Neural crest cell (in vitro differentiated cells): ENCODE data around the gene SEMA3F. TPM values are rescaled to one million over a fixed set of nuclear protein-coding genes. Genes with fewer than 3 reads are reported as not detected.
A peak's percentile ranks its signal among the peaks of the same experiment; 100 is the strongest.
"Not testable (repeated sequence)": the region's sequence is repeated elsewhere in the genome, so short reads cannot be mapped to it uniquely, and the experiment has no call there.

Experiments
- DNase-seq: peaks from one replicate; pipeline ENCODE4 v3.0.0; 2021; ENCODE audit warnings: low read depth, mixed read lengths, low spot score
- H3K27ac Mint-ChIP-seq: one replicate; pipeline ENCODE4 v1.8.0; 2021; ENCODE audit warnings: mild to moderate bottlenecking, mixed read lengths; ENCODE audit not compliant: unreplicated experiment
- H3K27me3 Mint-ChIP-seq: 2 replicates; pipeline ENCODE4 v1.8.0; 2021; ENCODE audit warnings: low read depth, mild to moderate bottlenecking, mixed read lengths
- H3K36me3 Mint-ChIP-seq: 2 replicates; pipeline ENCODE4 v1.8.0; 2021; ENCODE audit warnings: low read depth, mild to moderate bottlenecking, mixed read lengths
- H3K4me1 Mint-ChIP-seq: 2 replicates; pipeline ENCODE4 v1.8.0; 2021; ENCODE audit warnings: mixed read lengths
- H3K4me3 Mint-ChIP-seq: one replicate; pipeline ENCODE4 v1.8.0; 2021; ENCODE audit warnings: mild to moderate bottlenecking, mixed read lengths
- H3K9me3 Mint-ChIP-seq: 2 replicates; pipeline ENCODE4 v1.8.0; 2021; ENCODE audit warnings: mixed read lengths
- total RNA-seq: library from RNA; stranded (reverse); gene quantifications from 2 replicates; pipeline ENCODE4 v1.2.1, GENCODE V29; 2021
- TF ChIP-seq, protein P1 (sequence below): fragments of 200-600 bp; sonication (generic); conservative IDR thresholded peaks from 2 replicates; pipeline ENCODE4 v1.5.0; 2021; ENCODE audit warnings: antibody characterized with exemption, mild to moderate bottlenecking

The SEMA3F gene
- total RNA-seq, 1 donor from 2014 or later: 4.2 TPM

DNA sequence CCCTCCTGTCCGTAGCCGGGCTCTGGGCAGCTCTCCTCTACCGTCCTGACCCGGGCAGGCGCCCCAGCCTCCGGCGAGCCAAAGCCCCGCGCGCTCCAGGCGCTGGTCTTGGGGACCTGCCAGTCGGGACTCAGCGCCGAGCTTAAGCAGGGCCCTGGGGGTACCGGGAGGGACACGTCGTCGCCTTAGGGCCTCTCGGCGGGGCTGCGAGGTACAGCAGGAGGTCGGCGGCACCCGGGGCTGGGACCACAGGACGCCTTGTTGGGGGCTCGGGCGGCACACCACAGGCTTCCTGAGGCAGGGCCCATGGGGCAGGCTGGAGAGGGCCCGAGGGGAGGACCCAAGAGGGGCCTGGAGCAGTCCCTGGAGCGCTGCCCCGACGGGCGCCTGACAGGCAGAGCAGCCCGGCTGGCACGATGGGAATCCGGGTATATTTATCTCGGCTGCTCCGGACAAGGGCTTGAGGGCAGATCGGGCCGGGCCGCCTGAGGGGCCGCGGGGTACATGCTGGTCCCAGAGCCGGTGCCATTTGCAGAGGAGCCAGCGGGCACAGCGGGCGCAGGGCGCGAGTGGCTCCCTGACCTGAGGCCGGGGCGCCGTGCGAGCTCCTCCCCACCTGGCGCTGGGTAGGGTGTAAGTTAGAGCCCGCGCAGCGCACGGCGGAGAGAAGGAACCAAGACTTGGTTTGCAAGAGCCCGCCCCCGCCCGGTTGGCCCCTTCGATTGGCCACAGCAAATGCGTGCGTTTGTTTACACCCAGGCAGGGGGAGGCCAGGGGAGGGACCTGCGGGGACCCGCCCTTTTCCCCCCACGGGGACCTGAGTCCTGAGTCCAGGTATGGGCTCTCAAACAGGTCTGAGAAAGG is 50.5 kb downstream of the SEMA3F start:
- peaks cover 14% of the 10 kb centered on the region for H3K4me1 Mint-ChIP-seq
- H3K27me3 Mint-ChIP-seq: peaks cover 49% of the 10 kb centered on the region
- H3K36me3 Mint-ChIP-seq: no peaks in the 10 kb centered on the region
- H3K9me3 Mint-ChIP-seq: no peaks in the 10 kb centered on the region
- H3K27ac Mint-ChIP-seq: no peak overlapping the region
- peak overlapping the region; percentile 27 for H3K4me3 Mint-ChIP-seq
- TF ChIP-seq, protein P1, sequence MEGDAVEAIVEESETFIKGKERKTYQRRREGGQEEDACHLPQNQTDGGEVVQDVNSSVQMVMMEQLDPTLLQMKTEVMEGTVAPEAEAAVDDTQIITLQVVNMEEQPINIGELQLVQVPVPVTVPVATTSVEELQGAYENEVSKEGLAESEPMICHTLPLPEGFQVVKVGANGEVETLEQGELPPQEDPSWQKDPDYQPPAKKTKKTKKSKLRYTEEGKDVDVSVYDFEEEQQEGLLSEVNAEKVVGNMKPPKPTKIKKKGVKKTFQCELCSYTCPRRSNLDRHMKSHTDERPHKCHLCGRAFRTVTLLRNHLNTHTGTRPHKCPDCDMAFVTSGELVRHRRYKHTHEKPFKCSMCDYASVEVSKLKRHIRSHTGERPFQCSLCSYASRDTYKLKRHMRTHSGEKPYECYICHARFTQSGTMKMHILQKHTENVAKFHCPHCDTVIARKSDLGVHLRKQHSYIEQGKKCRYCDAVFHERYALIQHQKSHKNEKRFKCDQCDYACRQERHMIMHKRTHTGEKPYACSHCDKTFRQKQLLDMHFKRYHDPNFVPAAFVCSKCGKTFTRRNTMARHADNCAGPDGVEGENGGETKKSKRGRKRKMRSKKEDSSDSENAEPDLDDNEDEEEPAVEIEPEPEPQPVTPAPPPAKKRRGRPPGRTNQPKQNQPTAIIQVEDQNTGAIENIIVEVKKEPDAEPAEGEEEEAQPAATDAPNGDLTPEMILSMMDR: no peak
- DNase-seq: peak; percentile 35

DNA sequence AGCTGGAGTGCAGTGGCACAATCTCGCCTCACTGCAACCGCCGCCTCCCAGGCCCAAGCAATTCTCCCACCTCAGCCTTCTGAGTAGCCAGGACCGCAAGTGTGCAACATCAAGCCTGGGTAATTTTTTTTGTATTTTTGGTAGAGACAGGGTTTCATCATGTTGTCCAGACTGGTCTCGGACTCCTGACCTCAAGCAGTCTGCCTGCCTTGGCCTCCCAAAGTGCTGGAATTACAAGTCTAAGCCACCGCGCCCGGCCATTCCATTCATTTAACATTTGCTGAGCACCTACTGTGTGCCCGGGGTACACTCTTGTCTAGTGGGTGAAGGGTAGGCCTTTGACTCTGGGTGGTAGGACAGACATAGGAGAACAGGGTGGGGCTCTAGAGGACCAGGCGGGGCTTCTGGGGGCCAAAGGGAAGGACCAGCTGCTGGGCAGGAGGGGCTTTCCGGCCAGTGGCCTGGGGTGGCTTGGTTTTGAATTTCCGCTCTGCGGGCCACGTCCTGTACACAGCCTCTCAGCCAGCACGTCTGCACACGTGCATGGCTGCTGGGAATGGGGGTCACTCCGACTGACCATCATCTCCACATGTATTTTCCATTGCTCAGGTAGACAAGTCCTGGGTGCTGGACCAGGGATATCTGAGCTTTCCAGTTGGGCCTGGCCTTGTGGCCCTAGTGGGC is 52.4 kb downstream of the SEMA3F start:
- DNase-seq: no peak
- H3K27ac Mint-ChIP-seq: no peak overlapping the region
- no peaks in the 10 kb centered on the region for H3K9me3 Mint-ChIP-seq
- H3K36me3 Mint-ChIP-seq: no peaks in the 10 kb centered on the region
- TF ChIP-seq, protein P1: no peak
- H3K4me3 Mint-ChIP-seq: no peak overlapping the region
- peaks cover 11% of the 10 kb centered on the region for H3K4me1 Mint-ChIP-seq
- peaks cover 43% of the 10 kb centered on the region for H3K27me3 Mint-ChIP-seq

DNA sequence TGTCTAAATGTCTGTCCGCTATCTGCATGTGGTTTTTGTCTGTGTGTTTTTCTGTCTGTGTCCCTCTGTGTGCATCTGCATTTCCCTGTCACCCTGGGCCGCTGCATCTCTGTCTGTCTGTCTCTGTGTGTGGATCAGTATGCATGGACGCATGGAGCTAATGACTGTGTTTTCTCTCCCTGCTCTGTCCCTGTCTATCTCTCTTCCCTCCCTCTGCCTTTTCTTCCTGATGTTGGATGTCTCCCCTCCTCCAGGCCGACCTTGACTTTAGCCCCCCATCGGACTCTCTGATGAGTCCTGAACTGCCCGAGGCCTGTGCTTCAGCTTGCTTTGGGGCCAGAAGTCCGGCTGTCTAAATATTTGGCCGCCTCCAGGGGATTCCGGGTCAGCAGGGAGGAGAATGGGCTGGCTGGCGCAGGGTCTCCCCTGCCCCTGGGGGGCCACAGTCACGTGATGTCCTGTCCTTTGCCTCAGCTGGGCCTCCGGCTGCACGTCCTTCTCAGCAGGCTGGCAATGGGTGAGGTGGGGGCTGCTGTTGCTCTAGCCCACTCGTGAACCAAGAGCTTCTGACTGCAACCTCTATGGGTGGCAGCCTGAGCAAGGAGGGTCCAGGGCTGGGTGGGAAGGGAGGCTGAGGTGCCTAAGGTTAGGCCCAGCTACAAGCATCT is 53.7 kb downstream of the SEMA3F start:
- no peak overlapping the region for H3K4me3 Mint-ChIP-seq
- peaks cover 5% of the 10 kb centered on the region for H3K4me1 Mint-ChIP-seq
- H3K36me3 Mint-ChIP-seq: no peaks in the 10 kb centered on the region
- TF ChIP-seq, protein P1: no peak
- peaks cover 36% of the 10 kb centered on the region for H3K27me3 Mint-ChIP-seq
- no peak overlapping the region for H3K27ac Mint-ChIP-seq
- no peaks in the 10 kb centered on the region for H3K9me3 Mint-ChIP-seq
- no peak for DNase-seq

DNA sequence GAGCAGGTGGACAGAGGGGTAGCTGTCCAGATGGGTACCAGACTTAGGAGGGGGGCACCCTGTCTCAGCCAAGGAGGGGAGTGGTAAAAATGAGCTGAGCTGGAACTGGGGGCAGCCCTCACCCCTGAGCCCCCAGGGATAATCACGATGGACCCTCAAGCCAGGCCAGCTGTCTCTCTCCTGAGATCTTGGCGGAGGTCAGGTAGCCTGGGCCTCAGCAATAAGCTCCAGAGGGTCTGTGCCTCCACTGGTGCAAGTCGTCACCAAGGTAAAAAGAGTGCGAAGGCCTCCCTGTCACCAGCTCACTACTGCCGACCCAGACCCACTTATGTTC is 55.0 kb downstream of the SEMA3F start:
- H3K4me1 Mint-ChIP-seq: peaks cover 5% of the 10 kb centered on the region
- no peaks in the 10 kb centered on the region for H3K9me3 Mint-ChIP-seq
- no peak for DNase-seq
- TF ChIP-seq, protein P1: no peak
- H3K27ac Mint-ChIP-seq: no peak overlapping the region
- H3K36me3 Mint-ChIP-seq: no peaks in the 10 kb centered on the region
- H3K27me3 Mint-ChIP-seq: peaks cover 31% of the 10 kb centered on the region
- no peak overlapping the region for H3K4me3 Mint-ChIP-seq

DNA sequence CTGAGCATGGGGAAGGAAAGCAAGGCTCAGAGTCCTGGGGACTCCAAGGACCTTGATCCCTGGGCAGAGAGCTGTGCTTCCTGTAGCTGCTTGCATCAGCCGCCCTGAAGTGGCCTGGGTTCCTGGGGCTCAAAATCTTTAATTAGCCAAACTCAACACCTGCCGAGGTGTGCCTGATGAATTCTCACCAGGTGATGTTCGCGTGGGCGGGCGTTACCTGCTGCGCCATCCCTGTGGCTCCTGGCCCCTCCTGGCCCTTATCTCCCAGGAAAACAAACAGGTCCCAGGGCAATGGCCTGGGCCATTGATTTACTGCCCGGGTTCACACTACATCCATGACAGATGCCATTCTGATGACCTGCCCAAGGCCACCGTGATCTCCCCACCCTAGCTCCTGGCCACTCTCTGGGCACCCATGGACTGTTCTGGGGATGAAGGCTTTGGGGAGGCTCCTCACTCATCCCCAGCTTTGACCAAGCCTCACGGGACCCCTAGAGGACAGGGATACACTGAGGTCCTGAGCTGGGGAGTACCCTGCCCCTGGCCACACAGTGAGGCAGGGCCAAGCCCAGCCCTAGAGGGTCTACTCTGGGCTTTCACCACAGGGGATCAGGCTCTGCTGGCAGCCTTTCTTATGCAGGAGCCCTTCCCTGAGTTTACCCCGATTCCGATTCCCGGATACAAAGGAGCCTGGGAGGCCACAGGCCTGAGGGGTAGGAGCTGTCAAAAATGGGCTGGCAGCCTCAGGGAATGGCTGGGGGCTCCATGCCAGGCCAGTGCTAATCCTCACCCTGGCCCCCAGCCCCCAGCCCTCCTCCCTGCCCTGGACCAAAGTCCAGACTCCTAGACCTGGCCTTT is 55.6 kb downstream of the SEMA3F start:
- TF ChIP-seq, protein P1: no peak
- Mint-ChIP-seq H3K4me1 (peaks cover 5% of the 10 kb centered on the region), H3K27me3 (peaks cover 25% of the 10 kb centered on the region), H3K36me3 (no peaks in the 10 kb centered on the region), H3K27ac (no peak overlapping the region), H3K9me3 (no peaks in the 10 kb centered on the region), H3K4me3 (no peak overlapping the region)
- DNase-seq: no peak

DNA sequence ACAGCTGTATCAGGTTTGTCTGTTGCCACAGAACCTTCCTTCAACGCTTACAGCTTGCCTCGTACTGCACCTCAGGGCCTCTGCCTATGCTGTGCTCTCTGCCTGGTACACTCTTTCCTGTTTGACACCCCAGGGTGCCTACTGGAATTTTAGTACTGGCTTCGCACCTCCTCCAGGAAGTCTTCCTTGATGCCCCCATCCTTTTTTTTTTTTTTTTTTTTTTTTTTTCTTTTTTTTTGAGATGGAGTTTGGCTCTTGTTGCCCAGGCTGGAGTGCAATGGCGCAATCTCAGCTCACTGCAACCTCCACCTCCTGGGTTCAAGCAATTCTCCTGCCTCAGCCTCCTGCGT is 56.2 kb downstream of the SEMA3F start:
- not testable (repeated sequence) for H3K4me3 Mint-ChIP-seq, H3K27ac Mint-ChIP-seq, H3K4me1 Mint-ChIP-seq, H3K9me3 Mint-ChIP-seq, DNase-seq, H3K36me3 Mint-ChIP-seq
- peaks cover 21% of the 10 kb centered on the region for H3K27me3 Mint-ChIP-seq
